HG03039 (cell line): ENCODE data around the gene DNM3.

Experiments
- ATAC-seq: cut with Tn5 transposase; IDR thresholded peaks from one replicate; pipeline ENCODE4 v1.9.1; 2021; ENCODE audit warnings: mild to moderate bottlenecking, moderate library complexity; ENCODE audit not compliant: unreplicated experiment

The DNM3 gene

DNA sequence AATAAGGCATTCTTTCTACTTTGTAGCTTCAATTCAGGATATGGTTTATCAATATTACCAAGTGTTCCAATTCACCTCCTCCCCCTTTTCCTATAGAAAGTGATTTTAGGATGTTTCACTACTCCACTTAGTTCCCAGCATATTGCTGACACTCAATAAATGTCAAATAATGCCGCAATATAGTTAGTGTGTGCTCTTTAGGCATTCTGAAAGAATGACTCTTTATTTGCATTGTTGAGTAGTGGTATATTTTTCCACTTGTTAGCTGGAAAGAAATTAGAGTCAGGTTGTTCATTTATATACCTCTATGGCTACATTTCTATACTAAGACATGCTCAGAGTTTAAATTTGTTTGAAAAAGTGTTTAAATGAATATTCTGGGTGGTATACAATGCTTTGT lies 424.6 kb downstream of the DNM3 start:
- ATAC-seq, result no peak

DNA sequence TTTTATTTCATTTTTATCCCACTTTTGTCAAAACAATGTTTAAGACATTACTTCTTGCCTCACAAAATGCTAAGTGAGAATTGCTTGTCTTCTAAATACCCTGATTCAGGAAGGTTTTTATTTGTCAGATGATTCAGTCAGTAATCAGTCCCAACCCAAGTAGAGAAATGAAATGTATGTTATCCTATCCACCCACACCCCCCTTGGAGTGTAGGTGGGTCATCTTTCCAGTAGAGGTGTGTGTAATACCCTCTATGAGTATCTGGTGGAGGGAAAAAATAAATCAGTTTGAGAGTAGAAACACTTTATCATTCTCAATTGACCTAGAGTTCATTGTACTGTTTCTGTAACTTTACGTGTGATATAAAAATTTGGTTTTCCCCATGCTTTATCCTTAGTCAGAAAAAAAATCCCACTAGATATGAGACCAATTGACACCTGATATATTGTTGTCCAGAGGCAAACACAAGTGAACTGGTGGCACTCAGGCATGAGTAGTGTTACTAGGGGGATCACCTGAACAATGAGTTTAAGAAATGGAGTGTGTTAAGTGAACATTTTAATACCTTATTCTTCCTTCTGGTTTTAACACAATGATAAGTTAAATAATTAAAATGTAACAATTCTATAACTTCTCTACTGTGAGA lies 425.4 kb downstream of the DNM3 start:
- no peak for ATAC-seq

DNA sequence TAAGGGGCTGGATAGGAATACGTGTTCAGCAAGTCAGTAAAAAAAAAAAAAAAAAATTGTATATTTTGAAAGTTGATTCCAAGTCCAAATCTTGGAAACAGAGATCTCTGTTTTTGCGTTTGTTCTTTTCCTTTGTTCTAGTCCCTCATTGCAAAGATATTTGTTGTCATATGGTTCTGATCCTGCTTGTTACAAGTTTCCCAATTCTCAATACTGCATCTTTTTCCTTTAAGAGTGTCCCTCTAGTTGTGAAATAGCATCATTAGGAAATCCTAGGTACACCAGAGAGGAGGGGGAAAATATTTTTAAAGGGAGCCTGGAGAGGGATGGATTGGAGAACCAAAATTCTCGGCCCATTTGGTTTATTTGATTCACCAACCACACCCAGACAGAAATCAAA lies 426.9 kb downstream of the DNM3 start:
- ATAC-seq, result no peak

DNA sequence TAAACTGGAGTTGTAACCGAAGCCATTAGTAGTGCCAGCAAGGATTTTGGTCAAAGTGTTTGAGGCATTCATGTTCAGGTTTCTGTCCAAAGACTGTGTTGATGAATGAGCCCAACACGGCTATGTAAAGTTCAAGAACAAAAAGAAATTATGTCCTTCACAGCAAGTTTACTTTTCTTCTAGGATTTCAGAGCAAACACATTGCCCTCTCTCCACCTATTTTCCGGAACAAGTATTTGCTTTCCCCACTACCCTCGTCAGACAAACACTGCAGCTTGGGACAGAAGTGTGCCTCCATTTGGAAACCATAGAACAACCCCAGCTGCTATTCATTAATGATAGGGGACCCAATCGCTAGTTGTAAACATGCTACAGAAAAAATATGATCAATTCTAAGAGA lies 427.8 kb downstream of the DNM3 start:
- ATAC-seq, result no peak

DNA sequence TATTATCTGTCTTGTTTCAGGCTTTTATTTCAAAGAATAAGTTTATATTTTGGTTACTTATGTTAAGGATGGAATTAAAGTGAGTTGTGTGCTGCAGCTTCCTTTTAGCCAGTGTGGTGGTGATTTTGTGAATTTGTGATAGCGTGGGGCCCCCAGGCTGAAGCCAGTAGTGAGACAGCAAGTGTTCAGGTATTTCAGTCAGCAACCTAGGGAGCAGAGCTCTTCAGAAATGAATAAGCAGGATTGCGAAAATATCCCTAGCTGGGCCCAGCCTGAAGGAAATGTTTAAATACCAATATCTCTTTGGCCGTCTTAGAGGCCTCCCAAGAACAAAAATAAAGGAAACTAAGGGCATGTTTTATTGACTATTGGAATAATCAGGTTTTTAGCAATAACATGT lies 428.3 kb downstream of the DNM3 start:
- no peak for ATAC-seq

DNA sequence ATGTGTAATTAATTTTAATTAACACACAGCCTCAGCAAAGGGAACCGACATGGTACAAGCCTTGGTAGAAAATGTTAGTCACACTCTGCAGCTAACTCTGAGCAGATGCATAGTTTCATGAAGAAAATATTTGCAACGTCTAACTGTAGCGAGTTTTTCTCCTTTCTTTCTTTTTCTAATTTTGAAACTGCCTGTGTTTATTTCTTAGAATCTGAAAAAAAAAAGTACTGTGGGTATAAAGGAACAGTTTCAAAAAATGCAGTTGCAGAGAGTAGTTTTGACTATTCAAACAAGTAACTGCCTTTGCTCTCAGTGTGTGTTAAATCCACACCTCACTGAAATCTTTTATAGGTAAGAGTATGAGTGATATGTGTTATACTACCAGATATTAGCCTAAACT lies 429.3 kb downstream of the DNM3 start:
- ATAC-seq, result no peak

DNA sequence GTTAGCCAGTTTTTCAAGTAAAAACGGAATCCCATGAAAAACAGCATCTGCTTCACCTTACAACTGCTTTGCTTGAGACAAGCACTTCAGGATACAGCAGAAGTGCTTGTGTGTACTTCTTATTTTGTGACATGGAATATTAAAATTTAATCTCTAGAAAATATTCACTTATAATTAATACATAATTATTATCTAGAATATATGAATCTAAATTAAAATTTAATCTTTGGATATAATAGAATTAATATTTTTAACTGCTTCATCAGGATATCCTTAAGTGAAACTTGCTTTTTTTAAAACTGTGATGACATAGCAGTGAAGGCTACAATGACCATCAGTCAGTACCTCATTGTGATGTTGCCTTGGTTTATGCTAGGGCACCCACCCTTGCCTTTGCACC lies 430.8 kb downstream of the DNM3 start:
- no peak for ATAC-seq

DNA sequence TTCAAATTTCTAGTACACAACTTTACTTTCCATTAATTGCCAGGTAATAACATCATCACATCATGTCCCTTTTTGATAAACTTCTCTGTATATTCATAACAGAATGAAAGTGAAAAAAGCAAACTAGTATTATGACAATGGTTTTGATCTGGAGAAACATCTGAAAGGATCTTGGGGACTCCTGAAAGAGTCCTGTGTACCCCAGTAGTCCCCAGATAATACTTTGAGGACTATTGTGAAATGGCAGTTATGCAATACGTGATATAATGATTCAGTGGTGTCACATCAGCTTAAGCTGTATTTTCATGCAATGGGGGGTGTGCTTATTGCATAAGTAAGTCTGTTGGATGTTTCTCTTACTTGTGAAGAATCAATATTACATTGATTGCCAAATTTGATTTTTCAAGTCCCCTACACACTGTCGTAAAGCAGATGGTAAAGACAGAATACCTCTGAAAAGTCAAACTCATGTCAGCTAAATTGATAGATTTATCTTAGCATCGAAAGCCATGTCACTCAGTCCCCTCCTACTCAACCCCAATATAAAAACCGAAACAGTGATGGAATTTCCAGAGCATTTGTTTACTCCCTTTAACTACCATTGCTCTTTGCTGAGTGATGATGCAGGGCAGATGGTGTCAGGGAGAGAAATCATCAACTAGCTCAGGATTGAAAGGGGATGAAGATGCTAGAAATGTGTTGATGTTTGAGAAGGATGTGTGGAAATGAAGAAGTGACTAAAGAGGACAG lies 432.5 kb downstream of the DNM3 start:
- ATAC-seq, result no peak

DNA sequence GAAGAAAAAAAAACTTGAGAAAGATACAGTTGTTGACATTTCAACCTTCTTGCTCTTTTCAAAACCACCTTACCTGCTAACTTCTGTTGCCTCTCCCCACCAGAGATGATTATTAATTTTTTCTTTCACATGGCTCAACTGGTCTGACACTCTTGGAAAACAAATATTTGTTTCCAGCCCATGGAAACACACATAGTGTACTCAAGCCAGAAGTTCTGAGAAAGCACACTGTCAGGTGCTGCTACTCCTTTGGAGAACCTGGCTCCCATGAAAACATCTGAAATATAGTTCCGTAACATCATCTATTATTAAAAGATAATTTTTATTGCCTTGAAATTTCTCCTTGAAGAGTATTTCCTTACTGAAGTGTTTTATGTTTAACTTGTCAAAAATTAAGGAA lies 434.2 kb downstream of the DNM3 start:
- no peak for ATAC-seq

DNA sequence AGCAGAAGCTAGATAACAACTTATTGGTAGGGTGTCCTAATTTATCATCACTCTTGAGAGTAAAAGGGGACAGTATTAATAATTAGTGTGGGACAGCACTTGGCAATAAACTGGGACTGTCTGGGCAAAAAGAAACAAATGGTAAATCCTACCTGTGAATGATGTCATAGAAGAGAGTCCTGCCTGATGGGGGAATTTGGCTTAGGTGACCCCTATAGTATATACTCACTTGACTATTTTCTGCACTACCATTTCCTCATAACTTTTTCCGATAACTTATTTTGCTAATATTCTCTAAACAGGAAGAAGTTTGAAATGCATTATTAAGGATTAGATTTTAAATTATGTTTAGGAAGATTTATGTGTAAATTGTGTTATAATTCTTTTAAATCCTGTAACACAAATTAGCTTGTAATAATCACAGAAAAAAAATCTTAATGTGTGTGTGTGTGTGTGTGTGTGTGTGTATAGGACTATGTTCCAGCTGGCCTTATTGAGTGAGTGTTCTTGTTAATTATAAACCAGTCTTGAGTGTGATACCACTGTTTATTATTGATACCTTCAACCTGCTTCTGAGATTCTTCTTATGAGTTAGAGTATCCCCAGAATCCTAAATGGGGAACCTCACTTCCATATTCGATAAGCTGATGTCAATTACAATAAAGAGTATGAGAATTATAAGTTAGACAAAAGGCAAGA lies 435.0 kb downstream of the DNM3 start:
- ATAC-seq, result no peak

DNA sequence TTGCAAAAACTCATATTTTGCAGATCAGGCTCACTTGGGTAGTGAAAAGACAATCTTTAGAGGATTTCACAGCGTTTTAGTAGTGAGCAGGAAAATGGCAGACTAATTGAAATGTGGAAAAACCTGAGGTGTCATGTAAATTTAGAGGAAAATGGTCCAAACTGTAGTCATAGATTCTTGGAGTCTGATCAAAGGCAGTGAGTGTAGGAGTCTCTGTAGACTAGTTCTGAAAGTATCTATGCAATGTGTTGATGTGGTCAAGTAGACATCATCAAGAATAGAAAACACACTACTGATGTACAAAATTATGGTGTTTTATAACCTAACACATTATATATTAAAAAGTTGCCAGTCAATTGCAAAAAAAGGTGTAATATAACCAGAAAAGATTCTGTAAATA lies 436.0 kb downstream of the DNM3 start:
- no peak for ATAC-seq

DNA sequence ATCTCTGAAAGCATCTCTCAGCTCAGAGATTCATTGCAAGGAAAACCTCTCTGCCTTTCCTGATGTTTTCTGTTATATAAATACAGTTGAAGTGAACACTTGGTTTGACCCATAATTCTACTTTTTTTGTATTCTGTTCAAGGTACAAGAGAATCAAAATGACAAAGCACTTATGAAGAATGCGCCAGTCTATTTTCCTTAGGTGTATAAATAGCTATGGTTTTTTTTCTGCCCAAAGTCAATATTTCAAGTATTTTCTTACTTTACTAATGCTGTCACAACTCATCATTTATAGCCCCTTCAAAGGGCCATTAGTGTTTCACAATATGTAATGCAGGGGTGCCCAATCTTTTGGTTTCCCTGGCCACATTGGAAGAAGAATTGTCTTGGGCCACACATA lies 436.7 kb downstream of the DNM3 start:
- no peak for ATAC-seq

DNA sequence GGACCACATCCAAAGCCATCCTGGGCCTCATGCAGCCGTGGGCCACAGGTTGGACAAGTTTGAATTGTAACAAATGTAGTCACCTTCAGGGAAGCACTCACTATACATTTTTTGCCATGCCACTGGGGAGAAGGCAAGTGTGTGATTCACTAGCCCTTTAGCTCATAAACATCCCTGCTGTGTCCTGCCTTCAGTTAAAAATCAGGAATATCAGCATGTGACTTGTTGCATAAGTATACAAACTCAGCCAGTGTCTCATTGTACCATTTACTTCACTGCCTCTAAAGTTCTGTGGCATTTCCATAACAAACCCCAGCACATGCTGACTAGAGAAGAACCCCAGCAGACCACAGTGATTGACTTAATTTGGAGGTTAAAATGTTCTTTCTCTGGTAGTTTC lies 437.2 kb downstream of the DNM3 start:
- no peak for ATAC-seq

DNA sequence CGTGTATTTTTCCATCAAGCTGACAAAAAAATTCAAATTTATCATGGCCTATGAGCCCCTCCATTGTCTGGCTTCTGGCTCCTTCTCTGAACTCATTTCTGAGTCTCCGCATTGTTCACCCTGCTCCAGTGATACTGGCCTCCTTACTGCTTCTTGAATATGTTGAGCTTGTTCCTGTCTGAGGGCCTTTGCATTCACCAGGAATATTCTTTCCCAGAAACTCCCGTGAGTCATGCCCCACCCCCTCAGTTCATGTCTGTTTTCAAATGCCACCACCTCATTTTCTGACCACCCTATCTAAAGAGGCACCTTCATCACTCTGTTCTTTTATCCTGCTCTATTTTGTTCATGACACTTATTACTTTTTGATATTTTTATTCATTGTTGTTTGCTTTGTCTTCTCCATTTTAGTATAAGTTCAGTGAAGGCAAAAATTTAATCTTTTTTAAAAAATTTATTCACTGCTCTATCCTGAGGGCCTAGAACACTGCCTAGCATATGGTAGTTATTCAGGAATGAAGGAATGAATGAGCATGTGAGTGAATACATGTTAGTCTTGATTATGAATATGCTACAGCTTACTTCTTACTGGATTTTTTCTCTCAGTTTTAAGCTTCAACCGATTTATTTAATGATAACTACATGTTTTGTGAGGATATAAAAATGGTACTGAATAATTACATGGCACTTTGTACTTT lies 438.8 kb downstream of the DNM3 start:
- ATAC-seq, result no peak

DNA sequence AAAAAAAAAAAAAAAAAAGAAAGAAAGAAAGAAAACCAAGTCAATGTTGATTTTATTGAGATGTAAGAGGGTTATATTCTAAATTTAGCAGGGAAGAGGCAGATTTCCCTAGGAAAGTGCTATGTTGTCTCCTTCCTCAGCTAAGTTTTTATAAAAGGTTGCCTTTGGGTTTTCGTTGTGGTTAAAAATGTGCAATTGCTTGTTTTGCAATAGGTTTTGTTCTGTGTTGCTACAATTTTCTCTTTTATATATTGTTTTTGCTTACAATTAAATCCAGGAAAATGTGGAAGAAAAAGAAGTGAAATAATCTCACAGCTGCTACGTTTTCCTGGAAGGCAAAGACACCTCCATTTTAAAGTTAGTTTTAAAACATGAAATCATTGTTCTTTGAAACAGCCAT lies 442.5 kb downstream of the DNM3 start:
- no peak for ATAC-seq

DNA sequence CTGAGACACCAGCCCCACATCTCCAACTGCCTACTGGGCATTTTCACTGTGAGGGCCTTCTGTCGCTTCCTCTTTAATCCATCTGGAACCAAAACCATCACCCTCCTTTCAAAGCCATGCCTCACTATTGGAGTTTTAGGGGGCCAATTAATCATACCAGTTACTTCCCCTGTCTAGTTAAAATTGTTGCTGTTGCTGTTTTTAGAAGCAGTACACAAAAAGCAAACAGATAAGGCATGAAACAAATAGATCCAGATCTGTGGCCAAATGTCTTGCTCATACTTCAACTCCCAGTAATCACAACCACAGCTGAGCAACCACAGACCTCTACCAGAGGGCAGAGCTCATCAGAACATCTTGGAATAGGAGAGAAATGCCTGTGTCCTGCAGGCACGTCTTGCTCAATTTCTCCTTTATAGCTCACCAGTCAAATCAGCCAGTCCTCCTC lies 445.4 kb downstream of the DNM3 start:
- no peak for ATAC-seq

DNA sequence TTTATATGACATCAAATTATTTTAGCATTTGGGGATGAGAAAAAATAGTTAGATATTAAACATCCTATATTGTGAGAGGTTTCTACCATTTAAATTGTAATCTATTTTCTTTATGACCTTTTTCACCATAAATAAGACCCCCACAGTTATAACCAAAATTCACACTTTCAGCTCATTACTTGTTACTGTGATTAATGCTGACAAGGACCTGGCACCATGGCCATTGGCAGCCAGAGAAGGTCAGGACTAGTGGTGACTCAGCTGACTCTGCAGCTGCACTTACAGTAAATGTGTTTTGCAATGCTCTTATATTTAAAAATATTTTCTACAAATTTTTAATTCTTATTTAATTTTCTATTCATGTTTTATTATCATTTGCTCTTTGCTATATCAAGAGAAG lies 445.9 kb downstream of the DNM3 start:
- no peak for ATAC-seq

DNA sequence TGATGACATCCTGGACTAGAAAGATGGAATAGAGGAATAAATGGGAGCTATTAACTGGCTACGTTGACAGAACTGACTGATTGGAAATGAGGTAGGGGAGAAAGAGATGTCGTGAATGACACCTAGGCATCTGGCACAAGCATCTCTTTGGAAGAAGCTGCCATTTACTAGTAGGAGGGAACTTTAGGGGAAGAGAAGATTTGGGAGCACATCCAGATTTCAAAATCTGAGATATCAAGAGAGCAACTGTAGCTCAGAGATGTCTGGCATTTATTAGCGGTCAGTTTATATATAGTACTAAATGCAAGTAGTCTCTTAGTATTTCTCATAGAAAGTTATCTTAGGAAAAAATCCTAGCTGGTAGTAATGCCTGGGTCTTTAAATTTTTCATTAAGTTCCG lies 447.3 kb downstream of the DNM3 start:
- ATAC-seq, result no peak

DNA sequence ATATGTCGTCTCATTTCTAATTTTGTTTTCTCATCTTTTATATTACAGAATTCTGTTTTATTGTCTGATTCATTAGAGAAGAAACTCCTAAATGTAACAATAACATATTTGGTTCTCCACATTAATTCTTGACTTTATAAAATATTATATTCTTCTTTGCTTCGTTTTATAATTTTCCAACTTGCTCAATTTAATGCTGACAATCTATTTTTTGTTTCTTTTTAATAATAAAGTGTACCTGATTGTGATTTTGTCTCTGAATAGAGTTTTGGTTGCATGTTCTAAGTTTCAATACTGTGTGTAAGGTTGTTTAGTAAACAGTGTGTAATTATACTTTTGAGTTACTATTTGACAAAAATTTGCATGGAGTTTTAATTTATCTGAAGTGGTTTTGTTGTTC lies 448.1 kb downstream of the DNM3 start:
- ATAC-seq, result no peak

DNA sequence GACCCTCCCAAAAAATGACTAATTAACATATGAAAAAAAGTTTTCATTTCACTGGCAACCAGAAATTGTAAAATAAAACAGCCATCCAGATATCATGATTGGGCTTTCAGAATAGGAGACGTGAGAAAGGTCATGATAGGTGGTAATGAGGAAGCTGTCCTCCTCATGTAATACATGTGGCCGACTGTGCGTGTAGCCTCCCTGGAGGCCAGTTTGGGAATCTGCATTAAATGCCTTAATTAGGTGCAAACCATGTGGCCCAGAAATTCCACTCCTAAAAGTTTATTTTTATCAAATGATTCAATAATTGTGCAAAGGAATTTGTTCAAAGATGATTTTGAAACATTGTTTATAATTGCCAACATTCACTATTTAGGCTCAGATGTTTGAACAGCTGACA lies 451.5 kb downstream of the DNM3 start:
- ATAC-seq, result no peak

DNA sequence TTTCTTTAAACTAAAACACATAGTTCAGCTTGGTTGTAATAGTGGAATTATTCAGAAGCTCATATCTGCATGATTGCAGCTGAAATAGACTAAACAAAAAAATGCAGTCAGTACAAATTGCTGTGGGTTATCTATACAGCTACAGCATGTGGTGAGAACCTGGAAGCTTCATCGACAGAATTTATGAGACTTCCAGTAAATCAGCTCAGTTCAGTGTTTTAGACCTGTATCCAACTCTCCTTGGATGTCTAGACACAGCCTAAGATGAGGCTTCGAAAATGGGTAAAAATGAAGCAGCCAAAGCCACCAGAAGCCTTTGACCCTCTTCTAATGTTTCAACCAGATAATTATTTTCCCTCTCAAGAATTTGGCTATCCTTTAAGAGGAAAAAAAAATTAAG lies 452.1 kb downstream of the DNM3 start:
- no peak for ATAC-seq

DNA sequence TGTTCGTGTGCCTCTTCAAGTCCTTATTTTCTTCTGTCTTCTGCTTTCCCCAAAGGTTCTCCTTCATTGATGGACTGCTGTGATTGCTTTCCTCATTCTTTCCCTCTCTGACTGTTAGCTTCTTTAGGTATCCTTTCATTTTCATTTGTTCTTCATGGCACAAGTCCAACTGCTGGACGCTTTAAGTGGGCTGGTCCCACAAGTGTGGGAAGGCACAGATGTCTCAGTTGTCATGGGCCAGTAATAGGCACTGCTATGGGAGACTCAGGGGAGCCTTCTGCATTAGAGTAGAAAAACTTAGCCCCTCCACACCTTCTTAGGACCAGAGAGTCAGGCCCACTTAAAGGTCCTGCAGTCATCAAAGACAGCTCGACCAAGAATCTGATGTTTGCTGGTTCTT lies 456.8 kb downstream of the DNM3 start:
- no peak for ATAC-seq
